ENCODE data around the gene PNPLA6.

PNPLA6 gene

DNA sequence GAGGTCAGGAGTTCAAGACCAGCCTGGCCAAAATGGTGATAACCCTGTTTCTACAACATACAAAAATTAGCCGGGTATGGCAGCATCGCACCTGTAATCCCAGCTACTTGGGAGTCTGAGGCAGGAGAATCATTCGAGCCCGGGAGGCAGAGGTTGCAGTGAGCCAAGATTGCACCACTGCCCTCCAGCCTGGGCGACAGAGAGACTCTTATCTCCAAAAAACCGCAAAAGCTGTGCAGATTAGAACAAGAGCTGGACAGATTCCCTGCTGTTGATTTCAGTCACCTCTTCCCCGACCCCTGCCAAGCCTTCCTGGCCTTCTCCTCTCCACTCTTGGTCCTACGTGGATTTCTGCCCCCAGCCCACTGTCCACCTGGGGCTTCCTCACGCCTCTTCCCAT, 68.4 kb downstream of the PNPLA6 start:
- TF ChIP-seq, protein P1, sequence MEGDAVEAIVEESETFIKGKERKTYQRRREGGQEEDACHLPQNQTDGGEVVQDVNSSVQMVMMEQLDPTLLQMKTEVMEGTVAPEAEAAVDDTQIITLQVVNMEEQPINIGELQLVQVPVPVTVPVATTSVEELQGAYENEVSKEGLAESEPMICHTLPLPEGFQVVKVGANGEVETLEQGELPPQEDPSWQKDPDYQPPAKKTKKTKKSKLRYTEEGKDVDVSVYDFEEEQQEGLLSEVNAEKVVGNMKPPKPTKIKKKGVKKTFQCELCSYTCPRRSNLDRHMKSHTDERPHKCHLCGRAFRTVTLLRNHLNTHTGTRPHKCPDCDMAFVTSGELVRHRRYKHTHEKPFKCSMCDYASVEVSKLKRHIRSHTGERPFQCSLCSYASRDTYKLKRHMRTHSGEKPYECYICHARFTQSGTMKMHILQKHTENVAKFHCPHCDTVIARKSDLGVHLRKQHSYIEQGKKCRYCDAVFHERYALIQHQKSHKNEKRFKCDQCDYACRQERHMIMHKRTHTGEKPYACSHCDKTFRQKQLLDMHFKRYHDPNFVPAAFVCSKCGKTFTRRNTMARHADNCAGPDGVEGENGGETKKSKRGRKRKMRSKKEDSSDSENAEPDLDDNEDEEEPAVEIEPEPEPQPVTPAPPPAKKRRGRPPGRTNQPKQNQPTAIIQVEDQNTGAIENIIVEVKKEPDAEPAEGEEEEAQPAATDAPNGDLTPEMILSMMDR (IDR thresholded peaks at IDR 0.05) = no peak

DNA sequence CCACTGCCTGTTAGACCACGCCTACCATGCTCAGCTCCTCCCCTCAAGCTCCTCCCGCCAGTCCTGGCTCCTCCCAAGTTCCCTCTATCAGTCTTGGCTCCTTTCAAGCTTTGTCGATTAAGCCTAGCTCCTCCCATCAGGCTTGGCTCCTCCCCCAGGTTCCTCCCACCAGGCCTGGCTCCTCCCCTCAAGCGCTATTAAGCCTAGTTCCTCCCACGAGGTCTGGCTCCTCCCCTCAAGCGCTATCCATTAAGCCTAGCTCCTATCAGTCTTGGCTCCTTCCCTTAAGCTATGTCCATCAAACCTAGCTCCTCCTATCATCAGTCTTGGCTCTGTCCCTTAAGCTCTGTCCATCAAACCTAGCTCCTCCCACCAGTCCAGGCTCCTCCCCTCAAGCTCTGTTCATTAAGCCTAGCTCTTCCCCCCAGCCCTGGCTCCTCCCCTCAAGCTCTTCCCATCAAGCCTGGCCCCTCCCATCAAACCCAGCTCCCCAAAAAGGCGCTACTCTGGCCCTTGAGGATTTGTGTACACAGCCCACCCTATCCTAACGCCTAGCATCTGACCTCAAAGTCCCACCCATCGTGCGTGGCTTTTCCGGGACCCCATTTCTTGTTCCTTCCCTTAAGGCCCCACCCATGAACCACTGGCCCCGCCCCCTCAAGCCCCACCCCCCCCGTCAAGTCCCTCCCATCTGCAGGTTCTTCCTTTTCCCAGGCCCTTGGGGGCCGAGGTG, 70.1 kb downstream of the PNPLA6 start:
- TF ChIP-seq, protein P1 (IDR thresholded peaks at IDR 0.05) = no peak

DNA sequence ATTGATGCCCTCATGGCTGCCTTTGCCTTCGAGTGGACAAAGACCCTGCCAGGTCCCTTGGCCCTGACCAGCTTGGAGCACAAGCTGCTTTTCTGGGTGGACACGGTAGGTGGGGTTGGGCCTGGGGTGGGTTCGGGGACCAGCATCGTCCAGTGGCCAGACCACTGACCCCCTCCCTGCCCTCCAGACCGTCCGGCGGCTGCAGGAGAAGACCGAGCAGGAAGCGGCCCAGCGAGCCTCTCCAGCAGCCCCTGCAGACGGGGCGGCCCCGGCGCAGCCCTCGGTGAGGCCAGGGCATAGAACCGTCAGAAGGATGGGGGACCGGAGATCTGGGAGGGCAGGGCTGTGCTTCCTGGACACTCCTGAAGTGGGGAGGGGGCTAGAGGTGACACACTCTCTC, 70.8 kb downstream of the PNPLA6 start:
- TF ChIP-seq, protein P1 (IDR thresholded peaks at IDR 0.05) = no peak

DNA sequence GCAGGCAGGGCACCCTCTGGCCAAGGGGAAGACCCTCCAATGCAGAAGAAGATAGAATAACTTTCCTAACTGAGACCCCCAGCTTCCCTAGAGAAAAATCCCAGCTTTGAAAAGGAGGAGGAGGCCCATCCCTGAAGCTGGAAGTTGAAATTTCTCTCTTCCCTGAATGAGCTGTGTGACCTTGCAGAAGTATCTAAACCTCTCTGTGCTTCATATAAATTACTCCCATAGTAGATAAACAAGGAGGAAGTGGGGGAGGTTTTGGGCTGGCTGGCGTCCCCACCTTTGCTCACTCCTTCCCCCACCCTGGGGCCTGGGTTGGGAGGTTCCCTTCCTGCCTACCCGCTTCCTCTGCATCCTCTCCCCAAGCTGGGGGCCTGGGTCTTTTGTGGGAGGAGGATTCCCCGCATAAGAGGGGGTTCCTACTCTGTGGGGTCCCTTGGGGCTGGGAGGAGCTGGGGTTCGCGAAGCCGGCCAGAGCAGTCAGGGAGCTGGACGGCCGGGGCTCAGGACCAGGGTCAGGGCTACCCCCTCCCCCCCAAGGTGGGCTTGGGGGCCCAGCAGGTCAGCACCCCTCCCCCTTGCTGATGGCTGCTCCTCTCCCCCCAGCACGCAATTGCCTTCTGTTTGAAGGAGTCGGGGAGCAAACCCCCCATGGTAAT, 71.8 kb downstream of the PNPLA6 start:
- TF ChIP-seq, protein P1 (IDR thresholded peaks at IDR 0.05) = no peak

DNA sequence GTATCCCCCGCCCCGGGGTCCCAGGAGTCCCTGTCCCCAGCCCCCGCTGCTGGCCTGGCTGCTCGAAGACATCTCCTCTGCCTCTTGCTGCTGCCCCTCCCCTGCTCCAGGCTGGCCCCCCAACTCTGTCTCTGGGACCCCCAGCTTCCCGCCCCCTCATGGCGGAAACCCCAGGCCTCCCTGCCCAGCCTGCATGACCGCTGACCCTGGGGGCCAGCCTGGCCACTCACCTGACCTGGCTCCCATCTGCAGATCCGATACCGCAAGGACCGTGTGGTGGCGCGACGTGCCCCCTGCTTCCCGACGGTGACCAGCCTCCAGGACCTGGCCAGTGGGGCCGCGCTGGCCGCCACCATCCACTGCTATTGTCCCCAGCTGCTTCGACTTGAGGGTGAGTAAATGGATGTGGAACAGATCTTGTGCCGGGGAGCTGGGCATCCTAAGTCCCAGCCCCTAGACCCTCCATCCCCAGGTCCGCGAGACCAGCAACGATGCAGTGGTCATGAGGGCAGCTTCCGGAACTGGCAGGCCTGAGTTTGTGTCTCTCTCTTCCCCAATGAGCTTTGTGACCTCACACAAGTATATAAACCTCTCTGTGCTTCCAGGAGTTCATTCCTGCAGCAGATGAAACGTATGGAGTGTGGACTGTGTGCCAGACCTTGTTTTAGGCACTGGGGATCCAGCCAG, 72.5 kb downstream of the PNPLA6 start:
- TF ChIP-seq, protein P1 (IDR thresholded peaks at IDR 0.05) = no peak

DNA sequence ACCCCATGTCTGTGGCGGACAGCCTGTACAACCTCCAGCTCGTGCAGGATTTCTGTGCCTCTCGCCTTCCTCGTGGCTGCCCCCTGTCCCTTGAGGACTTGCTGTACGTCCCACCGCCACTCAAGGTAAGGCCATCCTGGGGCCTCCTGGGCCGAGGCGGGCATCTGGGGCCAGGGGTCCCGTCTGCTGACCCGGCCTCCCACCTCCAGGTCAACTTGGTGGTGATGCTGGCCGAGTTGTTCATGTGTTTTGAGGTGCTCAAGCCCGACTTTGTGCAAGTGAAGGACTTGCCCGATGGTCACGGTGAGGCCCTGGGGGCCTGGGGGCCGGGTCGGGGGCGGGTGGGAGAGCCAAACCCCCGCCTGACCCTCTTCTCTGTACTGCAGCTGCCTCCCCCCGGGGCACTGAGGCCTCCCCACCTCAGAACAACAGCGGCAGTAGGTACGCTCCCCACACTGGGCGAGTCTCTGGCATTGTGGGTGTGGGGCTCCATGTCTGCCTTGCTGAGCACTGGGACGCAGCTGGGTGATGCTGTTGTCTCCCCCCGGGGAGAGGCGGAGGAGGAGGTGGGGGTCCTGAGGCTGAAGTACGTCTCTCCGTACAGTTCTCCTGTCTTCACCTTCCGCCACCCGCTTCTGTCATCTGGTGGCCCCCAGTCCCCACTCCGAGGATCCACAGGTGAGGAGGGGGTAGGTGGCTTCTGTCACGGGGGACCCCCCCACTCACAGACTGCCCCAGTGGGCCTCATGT, 75.1 kb downstream of the PNPLA6 start:
- TF ChIP-seq, protein P1 (IDR thresholded peaks at IDR 0.05) = no peak

Data from LNCAP (cell line).